ENCODE measurements around the gene UBIAD1.
A peak's percentile ranks its signal among the peaks of the same experiment; 100 is the strongest.

Gene UBIAD1

GRCh38 chr1:11245904-11246719 lies 26.9 kb upstream of the UBIAD1 start:
- TF ChIP-seq CTCF (IDR thresholded peaks at IDR 0.05; ENCODE audit: extremely low read depth, missing control alignments) = no peak
- no peak for DNase-seq (ENCODE audit: low spot score)

- no peak for DNase-seq (ENCODE audit: low spot score)
- TF ChIP-seq CTCF (IDR thresholded peaks at IDR 0.05; ENCODE audit: extremely low read depth, missing control alignments) = no peak
Observed at GRCh38 chr1:11248169-11248568, 24.8 kb upstream of the UBIAD1 start.

GRCh38 chr1:11252538-11252937 lies 20.5 kb upstream of the UBIAD1 start:
- no peak for TF ChIP-seq CTCF (IDR thresholded peaks at IDR 0.05; ENCODE audit: extremely low read depth, missing control alignments)
- DNase-seq (ENCODE audit: low spot score) = no peak

DNA sequence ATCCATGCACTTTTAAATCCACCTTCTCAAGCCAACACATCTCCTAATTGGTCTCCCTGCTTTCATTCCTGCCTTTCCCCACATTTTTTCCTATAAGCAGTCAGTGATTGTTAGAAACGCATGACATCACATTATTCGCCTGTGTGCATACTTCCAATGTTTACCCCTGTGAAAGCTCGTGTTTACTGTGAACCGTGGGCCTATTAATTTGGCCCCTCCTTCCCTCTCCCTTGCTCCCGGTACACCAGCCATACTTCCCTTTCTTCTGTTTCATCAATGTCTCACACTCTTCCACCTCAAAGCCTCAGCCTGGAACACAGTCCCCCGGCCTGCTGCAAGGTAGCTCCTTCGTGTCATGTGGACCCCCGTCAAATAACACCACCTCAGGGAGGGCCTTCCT lies 19.8 kb upstream of the UBIAD1 start:
- TF ChIP-seq CTCF (IDR thresholded peaks at IDR 0.05; ENCODE audit: extremely low read depth, missing control alignments) = no peak
- DNase-seq (ENCODE audit: low spot score) = no peak

DNA sequence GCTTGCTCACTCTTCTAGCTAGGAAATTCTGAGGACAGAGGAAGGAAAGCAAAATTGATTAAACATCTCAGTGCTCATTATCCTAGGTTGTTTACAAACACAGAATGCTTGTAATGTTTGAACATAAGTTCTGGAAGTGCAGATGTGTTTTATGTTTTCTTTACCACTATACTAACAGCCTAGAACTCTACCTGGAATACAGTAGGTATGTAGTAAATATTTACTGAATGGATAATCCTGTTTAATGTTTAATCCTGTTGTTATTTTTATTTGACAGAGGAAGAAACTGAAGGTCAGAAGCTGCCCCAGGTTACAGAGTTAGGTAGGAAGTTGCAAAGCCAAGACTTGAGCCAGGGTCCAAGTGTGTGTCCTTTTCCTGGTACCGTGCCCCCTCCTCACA lies 16.7 kb upstream of the UBIAD1 start:
- no peak for TF ChIP-seq CTCF (IDR thresholded peaks at IDR 0.05; ENCODE audit: extremely low read depth, missing control alignments)
- no peak for DNase-seq (ENCODE audit: low spot score)

DNA sequence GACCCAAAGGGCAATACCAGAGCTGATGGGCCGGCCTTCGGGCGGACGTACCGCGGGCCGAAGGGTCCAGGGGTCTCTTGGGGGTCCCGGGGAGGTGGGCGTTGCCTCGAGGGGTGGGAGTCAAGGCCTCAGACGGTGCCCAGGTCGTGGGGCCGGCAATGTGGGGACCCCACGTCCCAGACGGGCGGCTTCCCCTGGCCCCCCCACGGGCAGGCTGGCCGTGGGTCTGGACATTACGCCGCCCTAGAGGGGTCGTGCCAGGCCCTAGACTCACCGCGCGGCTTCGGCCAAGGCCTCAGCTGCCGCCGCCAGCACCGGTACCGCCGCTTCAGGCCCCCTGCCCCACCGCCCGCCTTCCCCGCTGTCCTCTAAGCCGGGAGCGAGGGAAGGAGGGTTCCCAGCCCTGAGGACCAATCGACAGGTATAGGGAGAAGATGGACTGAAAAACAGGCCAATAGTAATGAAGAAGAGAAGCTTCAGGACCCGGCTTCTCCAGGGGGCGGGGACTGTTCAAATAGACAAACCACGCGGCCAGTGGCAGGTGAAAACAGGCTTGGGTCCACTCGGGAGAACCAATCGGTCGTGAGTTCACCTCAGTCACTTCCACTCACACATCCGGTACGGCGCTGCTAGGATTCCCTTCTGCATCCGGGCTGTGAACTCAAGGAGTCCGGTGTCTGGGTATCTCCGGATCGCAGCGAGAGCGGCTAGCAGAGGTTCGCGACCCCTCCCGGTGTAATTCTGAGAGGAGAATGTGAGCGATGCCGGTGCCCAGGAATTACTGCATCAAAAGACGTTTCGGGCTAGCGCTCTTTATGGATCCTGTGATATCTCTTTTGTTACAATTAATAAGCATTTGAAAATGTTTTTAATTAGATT lies 10.6 kb upstream of the UBIAD1 start, which contains the start of gene MTOR:
Gene MTOR, minus strand, starts transcription at position 381 of the 879 bp plus-strand sequence. CDS start 3,142 bp downstream, outside the sequence.
- no peak for TF ChIP-seq CTCF (IDR thresholded peaks at IDR 0.05; ENCODE audit: extremely low read depth, missing control alignments)
- DNase-seq (ENCODE audit: low spot score) = peak; percentile 98

All from GM20000 (cell line).